Hematopoietic multipotent progenitor cell treated with erythropoietin and hydrocortisone succinate and interleukin-3 and kit ligand, for 17 days (in vitro differentiated cells): ENCODE results near the gene SAMD14.

Experiments used
- DNase-seq: peaks from one replicate; pipeline ENCODE4 v3.0.0-alpha.2; 2015; ENCODE audit warnings: low spot score

SAMD14 gene

DNA sequence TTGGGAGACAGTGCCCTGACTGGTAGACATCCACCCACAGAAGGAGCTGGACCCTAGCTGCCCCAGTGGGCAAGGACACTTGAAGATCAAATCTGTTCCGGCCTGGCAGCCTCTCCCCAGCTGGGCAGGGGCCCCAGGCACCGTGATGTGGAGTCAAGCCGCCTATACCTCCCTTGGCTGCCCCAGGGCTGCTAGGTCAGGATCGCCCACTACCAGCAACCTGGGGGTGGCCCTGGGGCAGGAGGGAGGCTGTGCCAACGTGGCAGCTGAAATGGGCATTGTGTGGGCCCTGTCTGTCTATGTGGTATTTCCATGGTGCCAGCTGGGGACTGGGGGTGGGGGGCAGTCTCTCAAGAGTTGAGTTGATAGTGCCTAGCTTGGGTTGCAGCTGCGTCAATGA lies 33.9 kb downstream of the SAMD14 start:
- no peak for DNase-seq

DNA sequence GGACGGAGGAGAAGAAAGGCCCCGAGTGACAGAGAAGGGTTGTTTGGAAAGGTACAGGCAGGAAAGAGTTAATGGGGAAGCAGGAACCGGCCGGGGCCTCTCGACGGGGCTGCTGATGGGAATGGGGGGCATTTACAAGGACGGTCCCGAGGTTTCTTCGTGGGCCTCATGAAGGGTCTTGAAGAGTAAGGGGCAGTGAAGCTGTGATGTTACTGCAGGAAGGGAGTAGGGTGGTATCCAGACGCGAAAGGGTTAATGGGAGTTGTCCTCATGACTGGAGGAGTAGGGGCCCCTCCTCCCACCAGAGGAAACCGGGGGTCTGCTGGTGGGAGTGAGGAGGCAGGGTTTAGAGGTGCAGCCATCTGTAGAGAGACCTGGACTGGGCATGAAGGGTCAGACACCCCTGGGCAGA lies 34.3 kb downstream of the SAMD14 start:
- DNase-seq, result no peak

DNA sequence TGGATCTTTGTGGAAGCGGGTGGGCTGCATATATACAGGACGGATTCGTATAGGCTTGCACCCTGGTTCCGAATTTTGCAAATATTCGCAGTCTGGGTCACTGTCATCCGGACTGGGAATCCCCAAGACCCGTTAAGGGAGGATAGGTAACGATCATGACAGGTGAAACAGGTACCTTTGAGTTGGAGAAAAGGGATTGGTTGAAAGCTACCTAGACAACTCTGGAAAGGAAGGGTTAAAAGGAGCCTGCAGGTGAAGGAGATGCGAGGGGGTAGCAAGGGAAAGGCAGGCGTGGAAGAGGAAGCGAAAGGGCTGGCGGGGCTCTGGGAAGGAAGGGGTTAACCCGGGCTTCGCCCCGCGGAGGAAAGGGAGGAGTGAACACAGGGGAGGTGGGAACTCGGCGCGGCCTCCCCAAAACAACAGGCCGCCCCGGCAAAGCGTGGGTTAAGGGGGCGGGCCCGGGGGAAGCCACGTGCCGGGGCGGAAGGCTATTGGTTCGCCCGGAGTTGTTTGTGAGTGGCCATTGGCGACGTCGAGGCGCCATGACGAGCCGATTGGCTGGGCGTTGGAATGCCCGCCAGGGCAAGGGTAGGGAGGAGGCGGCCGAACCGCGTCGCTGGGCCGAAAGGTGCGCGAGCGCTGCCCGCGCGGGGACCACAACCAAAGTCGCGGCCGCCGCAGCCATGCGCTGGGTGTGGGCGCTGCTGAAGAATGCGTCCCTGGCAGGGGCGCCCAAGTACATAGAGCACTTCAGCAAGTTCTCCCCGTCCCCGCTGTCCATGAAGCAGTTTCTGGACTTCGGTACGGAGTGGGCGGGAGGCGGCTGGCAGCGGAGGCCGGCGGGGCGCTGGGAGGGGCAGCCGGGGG lies 35.0 kb downstream of the SAMD14 start, which contains the start of gene PDK2:
TSS of gene PDK2 (plus strand) at position 599 of the 867 bp plus-strand sequence. CDS start at position 684, 85 bp downstream.
- peak; percentile 86 for DNase-seq

DNA sequence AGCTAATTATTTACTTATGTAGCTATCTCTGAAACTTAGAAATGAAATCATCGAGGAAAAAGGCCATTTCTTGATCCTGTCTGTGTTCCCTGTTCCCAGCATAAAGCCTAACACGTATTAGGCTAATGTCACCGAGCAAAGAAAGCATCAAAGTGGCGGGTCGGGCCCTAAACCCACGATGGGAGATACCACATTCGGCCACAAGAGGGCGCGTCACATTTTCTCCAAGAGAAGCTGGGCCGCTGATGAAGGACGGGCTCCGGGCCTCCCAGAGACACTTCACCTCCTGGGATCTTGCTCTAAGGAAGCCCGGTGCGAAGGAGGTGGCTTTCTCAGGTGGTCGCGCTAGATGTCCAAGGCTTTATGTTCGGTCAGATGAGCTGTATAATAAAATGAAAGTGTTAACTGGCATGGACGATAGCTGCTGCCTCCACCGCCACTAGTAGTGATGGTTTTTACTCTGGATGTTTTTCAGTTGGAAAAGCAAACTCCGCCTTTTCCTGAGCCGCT lies 35.7 kb downstream of the SAMD14 start:
- peak; percentile 88 for DNase-seq

DNA sequence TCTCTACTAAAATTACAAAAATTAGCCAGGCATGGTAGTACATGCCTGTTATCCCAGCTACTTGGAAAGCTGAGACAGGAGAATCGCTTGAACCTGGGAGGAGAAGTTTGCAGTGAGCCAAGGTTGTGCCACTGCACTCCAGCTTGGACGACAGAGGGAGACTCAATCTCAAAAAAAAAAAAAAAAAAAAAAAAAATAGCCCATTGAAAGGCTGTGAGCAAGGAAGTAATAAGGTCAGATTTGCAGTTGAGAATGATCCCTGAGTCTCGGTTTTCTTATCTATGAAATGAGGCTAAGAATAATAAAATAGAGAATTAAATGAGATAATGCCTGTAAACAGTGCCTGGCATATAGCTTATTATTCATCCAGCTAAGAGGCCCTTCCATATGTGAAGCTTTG lies 36.2 kb downstream of the SAMD14 start:
- no peak for DNase-seq

DNA sequence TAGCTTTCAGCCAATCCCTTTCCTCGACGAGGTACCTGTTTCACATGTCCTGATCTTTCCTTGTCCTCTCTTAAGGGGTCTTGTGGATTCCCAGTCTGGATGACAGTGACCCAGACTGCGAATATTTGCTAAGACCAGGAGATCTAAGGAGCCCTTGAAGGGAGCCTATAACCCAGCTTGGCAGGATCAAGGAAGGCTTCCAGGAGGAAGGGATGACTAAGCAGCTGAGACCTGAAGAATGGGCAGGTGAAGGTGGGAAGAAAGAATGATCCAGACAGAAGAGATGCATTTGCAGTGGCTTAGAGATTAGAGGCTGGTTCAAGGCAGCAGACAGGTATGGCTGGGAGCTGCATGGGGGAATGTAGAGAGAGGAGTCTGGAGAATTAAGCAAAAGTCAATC lies 36.7 kb downstream of the SAMD14 start:
- DNase-seq, result no peak

DNA sequence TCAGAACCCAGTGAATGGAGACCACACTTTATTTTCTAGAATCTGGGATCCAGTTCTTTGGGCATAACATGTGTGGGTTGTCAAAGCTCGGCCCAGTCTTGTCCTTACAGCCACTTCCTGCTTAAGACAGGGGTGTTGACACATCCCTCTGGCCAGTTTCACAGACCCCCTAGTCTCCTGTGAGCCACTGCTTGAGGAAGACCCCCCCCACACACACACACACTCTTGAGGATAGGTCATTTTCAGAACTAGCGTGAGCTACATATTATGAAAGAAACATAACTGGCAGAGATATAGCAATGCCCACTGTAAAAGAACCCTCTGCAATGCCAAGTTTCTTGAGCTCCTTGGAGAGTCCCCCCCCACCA lies 38.1 kb downstream of the SAMD14 start:
- DNase-seq, result no peak

DNA sequence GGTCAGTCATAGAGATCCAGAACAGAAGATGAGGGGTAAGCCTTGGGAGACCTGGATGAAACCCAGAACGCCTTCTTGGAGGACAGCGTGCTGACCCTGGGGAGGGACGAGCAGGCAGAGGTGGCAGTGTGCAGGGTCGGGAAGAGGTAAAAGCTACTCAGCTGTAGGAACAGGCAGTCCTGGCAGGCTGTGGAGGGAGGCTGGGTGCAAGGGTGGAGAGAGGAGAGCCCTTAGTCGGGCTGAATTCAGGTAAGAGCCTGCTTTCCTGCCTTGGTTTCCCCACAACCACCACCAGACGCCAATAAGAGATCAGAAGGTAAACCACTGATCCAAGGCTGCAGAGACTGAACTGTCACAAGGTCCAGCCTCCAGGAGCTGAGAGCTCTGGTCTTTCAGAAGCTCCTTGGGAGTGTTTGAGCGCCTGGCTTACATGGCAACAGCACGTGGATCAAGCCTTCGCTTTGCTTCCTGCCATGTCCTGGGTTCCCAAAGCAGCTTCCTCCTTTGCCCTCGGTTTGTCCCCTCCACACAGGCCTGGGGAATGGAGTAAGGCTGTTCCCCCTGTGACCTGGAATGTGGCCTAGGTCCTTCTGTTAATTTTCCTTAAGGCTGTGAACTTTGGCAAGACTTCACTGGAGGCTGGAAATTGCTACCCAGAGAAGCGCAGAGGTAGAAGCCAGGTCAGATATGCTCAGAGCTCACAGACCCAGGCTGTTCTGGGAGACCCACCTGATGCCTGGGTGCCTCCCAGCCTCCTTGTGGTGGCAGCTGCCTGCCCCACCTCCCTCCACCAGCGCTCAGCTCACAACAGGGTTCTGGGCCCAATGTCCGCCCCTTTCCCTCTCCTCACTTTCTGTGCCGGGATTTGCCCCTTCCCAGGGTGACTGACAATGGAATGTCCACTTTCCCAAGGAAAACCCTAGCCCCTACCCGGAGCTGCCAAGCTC lies 38.7 kb downstream of the SAMD14 start:
- no peak for DNase-seq

DNA sequence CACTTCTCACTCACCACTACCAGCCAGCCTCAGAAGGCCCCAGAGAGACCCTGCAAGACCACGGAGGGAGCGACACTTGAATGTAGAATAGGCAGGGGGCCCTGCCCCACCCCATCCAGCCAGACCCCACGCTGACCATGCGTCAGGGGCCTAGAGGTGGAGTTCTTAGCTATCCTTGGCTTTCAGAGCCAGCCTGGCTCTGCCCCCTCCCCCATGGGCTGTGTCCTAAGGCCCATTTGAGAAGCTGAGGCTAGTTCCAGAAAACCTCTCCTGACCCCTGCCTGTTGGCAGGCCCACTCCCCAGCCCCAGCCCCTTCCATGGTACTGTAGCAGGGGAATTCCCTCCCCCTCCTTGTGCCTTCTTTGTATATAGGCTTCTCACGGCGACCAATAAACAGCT lies 39.9 kb downstream of the SAMD14 start:
- DNase-seq, result no peak

DNA sequence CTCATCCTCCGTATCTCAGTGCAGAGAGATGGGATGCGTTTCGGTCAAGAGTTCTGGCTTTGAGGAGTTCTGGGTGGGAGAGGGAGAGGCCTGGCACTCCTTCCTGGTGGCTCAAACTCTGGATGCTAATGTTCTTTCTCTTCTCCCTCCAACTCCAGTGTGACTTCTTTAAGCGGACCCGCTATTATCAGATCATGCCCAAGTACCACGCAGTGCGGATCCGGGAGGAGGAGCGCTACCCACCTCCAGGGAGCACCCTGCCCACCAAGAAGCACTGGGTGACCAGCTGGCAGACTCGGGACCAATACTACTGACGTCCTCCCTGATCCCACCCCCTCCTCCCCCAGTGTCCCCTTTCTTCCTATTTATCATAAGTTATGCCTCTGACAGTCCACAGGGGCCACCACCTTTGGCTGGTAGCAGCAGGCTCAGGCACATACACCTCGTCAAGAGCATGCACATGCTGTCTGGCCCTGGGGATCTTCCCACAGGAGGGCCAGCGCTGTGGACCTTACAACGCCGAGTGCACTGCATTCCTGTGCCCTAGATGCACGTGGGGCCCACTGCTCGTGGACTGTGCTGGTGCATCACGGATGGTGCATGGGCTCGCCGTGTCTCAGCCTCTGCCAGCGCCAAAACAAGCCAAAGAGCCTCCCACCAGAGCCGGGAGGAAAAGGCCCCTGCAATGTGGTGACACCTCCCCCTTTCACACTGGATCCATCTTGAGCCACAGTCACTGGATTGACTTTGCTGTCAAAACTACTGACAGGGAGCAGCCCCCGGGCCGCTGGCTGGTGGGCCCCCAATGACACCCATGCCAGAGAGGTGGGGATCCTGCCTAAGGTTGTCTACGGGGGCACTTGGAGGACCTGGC lies 40.8 kb downstream of the SAMD14 start:
- DNase-seq, result no peak

DNA sequence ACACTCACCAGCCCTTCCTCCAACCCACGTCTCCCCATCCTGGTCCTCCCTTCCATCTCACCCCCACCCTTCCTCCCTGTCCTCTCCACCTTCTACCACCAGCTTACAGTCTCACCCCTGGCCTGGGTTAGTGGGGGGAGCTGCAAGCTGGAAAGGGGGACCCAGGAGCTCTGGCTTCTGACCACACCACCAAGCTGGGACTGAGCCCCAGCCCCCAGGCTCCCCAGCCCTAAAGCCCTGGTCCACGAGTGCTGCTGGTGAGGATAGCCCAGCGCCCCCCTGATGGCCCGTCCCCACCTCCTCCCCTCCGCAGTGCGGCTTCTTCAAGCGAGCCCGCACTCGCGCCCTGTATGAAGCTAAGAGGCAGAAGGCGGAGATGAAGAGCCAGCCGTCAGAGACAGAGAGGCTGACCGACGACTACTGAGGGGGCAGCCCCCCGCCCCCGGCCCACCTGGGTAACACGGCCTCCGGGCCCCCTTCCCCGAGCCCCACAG lies 42.0 kb downstream of the SAMD14 start:
- no peak for DNase-seq

DNA sequence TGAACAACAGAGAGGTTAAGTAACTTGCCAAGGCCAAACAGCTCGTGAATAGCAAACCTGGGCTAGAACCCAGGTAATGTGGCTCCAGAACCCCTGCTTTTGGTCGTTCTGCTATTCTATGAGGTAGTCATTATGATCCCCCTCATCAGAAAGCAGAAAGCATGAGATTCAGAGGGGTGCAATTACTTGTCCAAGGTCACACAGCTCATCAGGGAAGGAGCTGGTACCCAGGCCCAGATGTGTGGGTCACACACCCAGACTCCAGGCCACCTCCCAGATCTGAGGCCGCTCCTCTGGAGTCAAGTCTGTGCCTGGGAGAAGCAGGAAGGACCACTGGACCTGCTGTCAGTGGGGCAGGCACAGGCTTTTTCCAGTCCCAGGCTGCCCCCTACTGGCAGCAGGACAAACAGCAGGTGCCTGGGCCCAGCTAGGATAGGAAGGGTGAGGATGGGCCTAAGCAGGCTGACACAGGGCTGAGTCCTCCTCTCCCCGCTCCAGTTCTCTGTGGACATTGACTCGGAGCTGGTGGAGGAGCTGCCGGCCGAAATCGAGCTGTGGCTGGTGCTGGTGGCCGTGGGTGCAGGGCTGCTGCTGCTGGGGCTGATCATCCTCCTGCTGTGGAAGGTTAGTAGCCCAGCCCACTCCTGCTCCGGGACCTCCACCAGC lies 42.6 kb downstream of the SAMD14 start:
- peak; percentile 74 for DNase-seq

DNA sequence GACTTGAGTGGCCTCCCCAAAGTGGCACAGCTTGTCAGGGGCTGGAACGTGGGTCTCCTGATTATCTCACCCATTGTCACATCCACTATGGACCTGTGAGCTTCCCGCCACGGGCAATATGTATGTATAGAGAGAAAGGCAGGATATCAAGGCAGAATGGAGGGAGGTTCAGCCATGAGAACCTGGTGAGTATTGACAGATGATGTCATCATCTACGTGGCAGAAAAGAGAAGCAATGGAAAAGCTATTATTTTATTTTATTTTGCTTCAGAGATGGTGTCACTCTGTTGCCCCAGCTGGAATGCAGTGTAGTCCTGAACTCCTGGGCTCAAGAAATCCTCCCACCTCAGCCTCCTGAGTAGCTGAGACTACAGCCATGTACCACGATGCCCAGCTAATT lies 48.2 kb downstream of the SAMD14 start:
- DNase-seq, result no peak

DNA sequence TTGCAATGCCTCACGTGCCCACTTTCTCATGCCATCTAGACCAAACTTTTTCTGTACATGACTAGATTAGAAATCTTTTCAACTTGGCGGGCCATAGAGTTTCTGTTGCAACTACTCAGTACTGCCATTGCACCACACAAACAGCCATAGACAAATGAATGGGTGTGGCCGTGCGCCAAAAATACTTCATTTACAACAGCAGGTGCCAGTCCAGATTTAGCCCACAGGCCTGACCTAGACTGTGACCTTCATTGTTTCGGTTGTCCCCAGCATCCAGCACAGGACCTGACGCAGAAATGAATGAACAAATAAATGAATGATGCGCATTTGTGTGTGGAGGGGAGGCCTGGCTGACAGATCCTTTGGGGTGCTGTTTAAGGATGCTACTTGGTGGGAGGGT lies 49.1 kb downstream of the SAMD14 start:
- DNase-seq, result no peak

DNA sequence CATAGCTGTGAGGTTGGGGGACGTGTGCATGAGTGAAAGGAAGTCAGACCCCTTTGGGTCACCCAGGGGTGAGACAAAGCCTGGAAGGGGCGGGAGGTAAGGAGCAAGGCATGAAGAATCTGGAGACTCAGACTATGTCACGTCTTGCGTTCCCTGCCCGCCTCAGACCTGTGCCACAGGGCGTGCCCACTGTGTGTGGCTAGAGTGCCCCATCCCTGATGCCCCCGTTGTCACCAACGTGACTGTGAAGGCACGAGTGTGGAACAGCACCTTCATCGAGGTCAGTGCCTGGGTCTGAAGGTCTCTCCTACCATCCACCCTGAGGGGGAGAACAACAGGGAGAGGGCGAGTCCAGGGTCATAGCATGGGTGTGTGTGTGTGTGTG lies 49.9 kb downstream of the SAMD14 start:
- DNase-seq, result no peak

DNA sequence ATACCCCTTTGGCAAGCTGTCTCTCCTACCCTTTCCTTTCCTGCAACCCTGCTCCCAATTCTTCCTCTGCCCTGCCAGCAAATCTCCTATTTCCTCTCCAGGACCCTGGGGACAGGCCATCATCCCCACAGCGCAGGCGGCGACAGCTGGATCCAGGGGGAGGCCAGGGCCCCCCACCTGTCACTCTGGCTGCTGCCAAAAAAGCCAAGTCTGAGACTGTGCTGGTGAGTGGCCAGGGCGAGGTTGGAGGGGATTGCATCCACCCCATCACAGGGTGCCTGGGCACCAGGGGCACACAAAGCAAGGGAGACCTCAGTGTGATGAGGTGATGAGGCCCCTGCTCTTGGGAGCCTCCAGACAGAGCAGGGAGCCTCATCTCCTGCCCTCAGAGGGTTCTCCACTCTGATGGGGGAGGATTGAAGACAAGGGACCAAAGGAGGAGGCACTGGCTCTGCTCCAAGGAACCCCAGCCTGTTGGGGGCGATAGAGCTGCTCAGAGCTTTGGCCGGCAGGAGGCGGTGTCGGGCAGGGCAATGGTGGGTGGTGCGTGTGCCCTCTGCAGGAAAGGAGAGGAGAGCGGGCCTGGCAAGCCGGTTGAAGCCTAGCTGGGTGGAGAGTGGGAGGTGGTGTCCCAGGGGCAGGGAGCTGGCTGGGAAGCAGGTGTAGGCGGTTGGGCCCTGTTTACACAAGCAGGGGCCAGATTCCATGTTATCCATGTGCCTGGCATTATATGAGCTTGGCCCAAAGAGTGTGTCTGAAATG lies 50.4 kb downstream of the SAMD14 start:
- DNase-seq, result peak; percentile 37

DNA sequence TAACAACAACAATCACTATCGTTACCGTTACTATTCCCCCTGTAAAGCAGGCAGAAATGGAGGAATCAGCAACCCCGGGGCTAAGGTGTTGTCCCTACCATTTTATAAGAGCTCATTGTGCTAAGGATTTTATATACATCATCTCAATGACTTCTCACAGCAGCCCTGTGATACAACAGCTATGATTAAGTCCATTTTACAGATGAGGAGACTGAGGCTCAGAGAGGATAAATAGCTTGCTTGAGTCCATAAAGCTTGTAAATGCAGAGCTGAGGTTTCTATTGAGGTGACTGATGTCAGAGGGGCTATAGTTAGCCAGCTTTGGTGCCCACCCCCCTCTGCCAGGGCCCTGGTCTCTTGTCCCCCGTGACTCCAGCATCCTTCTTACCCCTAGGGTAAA lies 51.5 kb downstream of the SAMD14 start:
- DNase-seq, result no peak

DNA sequence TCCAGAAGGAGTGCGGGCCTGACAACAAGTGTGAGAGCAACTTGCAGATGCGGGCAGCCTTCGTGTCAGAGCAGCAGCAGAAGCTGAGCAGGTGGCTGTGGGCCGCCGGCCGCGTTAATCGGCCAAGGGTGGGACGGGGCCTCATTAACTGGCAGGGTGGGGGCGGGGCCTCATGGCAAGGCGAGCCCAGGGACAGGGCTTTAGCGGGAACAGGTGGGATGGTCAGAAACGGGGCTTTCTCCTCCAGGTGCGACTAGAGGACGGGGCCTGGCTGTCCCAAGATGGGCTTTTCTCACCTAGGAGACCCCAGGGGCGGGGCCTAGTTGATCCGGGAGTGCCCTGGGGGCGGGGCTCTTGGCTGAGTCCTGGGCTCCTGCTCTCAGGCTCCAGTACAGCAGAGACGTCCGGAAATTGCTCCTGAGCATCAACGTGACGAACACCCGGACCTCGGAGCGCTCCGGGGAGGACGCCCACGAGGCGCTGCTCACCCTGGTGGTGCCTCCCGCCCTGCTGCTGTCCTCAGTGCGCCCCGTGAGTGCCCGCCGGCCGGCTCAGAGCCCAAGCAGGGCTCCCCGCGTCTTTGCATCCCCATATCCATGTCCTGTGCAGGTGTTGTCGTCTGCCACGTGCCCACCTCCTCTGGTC lies 53.2 kb downstream of the SAMD14 start:
- no peak for DNase-seq

DNA sequence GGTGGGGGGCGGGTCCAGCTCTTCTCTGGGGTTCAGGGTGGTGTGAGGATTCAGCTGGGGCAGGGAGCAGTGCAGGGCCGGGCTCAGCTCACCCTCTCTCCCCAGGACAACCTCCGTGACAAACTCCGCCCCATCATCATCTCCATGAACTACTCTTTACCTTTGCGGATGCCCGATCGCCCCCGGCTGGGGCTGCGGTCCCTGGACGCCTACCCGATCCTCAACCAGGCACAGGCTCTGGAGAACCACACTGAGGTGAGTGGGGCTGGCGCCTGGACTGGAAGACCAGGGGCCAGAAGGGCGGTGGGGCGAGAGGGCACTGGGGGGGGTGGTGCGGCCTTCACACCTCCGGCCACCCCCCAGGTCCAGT lies 53.8 kb downstream of the SAMD14 start:
- no peak for DNase-seq
